Activated gamma-delta T cell (primary cell): ENCODE data around the gene BABAM1.

Experiments used
- DNase-seq: peaks from one replicate; lab custom pipeline; 2025; lab: John Stamatoyannopoulos, UW
- total RNA-seq, 2 donors: gene quantifications; one replicate each; lab custom pipeline; 2026; lab: John Stamatoyannopoulos, UW

BABAM1 gene
- 35.9 to 38.1 reads per million in 2 donors for total RNA-seq

DNA sequence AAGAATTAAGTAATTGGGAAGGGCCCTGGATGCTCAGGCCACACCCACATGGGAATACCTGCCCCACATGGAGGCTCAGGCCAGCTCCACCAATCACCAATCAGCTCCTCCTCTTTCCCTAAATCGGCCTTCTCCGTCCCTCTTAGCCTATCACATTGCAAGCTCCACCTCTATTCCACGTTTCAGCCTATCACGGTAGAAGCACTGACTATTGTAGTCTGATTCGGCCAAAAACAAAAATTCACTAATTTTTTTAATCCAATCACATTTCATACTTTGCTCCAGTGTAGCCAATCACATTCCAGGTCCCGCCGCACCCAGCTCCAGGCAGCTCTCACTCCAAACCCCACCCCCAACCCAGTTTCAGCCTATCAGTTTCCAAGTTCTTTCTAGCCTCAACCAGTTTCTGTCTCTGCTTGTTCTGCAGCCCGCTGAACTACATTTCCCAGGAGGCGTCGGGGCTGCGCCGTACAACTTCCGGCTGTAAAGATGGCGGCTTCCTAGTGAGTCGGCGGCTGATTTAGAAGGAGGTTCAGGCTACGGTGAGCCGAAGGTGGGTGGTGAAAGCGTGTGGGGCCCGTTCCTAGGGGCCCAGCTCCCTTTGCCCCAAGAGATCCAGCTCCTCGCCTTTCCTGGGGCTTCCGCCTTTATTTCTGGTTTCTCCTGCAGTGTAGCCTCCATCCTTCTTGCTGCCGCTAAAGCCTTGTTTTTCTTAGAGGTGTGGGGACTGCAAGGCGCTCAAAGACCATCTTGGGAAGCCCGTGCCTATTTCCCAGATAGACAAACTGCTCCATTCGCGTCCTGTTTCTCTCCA, at the start of gene BABAM1:
BABAM1 (plus strand) TSS at position 469 of the 814 bp plus-strand sequence. CDS start 1,364 bp downstream, outside the sequence.
- DNase-seq = peak; percentile 70

GRCh38 chr19:17219286-17219685, 48.0 kb upstream of the BABAM1 start:
- no peak for DNase-seq

DNA sequence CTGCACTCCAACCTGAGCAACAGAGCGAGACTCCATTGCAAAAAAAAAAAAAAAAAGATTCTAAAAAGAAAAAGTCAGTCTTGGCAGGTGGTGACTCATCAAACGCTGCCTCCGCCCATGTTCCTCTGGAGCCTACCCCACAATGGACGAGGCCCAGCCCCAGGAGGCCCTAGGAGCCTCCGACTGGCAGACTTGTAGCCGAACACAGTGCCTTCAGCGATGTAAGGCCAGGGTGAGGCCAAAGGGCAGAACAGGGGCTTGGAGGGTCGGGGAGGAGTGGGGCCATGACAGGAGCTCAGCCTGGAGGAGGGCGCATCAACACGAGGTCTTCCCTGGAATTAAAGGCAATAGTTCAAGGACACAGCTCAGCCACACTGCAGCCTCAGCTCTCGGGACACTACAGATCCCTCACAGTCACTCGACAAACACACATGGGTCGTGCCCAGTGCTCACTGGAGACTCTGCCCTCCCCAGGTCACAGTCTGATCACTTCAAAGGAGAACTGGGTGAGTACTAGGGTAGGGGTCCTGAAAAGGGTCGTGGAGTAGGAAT, 47.0 kb upstream of the BABAM1 start:
- DNase-seq = no peak

GRCh38 chr19:17225053-17225452, 42.2 kb upstream of the BABAM1 start:
- DNase-seq = no peak

- DNase-seq = peak; percentile 88
Measured at GRCh38 chr19:17226002-17226933, 41.0 kb upstream of the BABAM1 start, which contains the start of gene OCEL1. Gene OCEL1, plus strand, starts transcription at chr19:17226226. Its CDS starts 22 bp downstream, at chr19:17226248.

DNA sequence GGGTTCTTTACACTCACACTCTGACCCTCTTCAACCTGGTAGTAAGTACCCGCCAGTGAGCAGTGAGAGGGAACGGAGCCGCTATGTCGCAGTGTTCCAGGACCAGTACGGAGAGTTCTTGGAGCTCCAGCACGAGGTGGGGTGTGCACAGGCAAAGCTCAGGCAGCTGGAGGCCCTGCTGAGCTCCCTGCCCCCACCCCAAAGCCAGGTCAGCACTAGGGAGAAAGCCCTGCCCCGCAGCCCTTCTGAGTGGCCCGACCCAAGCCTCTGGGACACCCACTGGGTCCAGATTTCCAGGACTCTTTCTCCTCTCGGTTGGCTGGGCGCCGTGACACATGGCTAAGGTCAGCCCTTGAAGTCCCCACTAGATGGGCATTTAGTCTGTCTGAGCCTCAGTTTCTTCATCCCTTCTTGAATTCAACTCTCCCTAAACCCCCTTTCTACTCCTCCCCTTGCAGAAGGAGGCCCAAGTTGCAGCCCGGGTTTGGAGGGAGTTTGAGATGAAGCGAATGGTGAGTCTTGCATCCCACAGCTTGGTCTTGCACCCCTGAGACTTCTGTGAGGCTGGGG, 39.4 kb upstream of the BABAM1 start:
- DNase-seq = no peak

DNA sequence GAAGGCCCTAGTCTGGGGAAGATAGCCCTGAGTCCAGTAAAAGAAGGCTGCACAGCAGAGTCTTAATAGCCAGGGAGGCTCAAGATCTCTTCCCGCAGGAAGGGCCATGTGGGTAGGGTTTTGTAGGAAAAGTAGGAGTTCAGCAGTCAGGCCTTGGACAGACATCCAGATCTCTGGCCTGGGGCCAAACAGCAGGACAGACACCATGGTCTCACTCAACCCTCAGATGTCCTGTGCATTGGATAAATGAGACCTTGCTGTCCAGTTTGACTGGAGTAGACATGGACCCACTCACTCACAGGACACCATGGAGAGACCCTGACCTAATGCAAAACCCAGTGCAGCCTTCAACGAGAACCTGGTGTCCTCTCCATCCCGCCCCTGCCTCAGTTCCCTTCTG, 37.4 kb upstream of the BABAM1 start:
- no peak for DNase-seq

- no peak for DNase-seq
Measured at GRCh38 chr19:17232258-17232657, 35.0 kb upstream of the BABAM1 start.

GRCh38 chr19:17234911-17235299, 32.3 kb upstream of the BABAM1 start:
- no peak for DNase-seq

GRCh38 chr19:17235300-17235970, 31.8 kb upstream of the BABAM1 start:
- DNase-seq = peak; percentile 51

DNA sequence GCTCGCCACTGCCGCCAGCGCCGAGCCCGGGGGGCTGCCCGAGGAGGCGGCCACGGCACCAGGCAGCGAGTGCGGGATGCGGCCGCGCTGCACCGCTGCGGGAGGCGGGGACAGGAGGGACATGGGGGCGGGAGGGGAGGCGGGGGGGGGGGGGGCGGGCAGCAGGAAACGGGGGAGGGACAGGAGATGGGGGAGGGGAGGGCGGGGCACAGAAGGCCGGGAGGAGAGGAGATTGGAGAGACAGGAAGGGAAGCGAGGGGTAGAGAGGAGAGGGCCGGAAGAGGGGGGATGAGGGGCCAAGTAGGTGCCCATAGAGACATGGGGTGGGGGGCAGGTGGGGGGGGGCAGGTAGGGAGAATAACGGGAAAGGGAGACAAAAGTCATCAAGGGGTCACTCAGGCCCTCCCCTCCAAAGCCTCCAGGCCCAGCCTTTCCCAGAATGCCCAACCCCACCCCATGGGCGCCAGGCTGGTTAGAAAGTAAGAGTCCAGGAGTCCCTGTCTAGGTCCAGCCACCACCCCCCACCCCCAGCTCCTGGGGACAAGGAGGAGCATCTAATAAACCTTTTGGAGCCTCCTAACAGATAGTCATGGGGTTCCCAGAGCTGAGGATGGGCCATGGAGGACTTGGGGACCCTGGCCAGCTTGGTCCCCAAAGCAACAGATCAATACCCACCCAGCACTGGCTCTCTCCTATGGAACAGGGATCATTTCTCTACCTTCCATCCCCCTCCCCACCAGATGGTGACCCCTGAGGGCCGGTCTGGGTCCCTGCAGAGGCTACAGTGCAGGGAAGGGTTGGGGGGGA, 31.1 kb upstream of the BABAM1 start:
- DNase-seq = no peak

DNA sequence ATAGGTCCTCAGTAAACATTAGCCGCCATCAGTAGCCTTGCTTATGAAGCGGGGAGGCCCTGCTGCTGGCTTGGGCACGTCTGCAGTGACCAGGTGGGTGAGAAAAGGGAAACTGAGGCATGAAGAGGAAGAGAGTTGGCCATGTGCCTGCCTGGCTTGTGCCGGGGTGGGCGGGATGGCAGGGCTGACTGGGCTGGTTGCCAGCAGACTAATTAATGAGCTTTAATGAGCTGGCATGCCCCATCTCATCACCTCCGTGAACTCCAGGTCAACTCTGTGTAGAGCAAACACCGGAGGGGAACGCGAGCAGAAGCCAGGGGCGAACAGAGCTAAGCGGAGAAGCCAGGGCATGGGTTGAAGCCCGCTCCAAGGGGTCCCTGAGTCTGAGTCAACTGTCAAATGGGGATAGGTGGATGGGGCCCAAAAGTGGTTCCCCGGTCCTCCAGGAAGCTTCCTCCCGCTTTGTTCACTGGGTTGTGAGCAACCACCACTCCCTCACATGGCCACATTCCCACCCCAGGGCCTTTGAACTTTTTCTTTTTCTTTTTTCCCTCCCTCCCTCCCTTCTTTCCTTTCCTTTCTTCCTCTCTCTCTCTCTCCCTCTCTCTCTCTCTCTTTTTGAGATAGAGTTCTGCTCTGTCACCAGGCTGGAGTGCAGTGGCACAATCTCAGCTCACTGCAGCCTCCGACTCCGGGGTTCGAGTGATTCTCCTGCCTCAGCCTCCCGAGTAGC, 30.3 kb upstream of the BABAM1 start:
- no peak for DNase-seq

GRCh38 chr19:17237747-17238706, 29.2 kb upstream of the BABAM1 start:
- no peak for DNase-seq

- DNase-seq = no peak
Measured at GRCh38 chr19:17240062-17240752, 27.0 kb upstream of the BABAM1 start.

GRCh38 chr19:17240826-17241399, 26.3 kb upstream of the BABAM1 start:
- no peak for DNase-seq

DNA sequence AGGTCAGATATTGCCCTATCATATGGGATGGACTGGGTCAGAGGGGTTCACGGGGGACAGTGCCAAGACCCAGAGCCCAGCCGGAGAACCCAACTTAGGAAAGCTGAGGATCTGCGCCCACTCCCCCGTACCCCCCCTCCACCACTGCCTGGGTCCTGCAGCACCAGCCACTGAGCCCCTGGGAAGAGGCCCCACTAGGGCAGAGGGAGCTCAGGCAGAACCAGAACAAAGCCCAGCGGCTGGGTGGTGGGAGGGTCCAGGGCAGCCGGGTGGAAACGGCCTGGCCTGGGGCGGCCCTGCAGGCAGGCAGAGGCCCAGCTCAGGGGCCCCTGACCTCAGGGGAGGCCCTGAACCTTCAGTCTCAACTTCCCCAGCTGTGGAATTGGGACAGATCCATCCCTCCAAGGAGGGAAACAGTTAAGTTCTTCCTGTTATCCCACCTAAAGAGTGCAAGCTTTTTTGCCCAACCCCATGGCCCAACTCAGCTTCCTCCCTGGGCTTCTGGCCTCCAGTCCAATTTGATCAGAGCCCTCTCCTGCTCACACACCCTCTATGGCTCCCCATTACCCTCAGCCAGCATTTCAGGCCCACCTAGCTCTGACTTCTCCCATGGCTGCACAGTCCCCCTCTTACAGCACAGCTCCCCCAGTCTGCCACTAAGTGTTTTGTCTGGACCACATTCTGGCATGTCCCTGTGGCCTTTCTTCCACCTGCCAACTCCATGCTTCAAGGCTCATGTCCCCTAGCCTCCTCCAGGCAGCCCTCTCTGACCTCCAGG, 24.6 kb upstream of the BABAM1 start:
- DNase-seq = no peak
